Fibroblast of skin of abdomen (primary cell): ENCODE measurements around the gene OVCA2.

Experiments used
- DNase-seq: peaks from one replicate; pipeline ENCODE4 v3.0.0-alpha.2; 2013

The OVCA2 gene

GRCh38 chr17:2065949-2066400, 24.2 kb downstream of the OVCA2 start:
- DNase-seq, result no peak

- no peak for DNase-seq
Measured at GRCh38 chr17:2067048-2067561, 25.3 kb downstream of the OVCA2 start.

DNA sequence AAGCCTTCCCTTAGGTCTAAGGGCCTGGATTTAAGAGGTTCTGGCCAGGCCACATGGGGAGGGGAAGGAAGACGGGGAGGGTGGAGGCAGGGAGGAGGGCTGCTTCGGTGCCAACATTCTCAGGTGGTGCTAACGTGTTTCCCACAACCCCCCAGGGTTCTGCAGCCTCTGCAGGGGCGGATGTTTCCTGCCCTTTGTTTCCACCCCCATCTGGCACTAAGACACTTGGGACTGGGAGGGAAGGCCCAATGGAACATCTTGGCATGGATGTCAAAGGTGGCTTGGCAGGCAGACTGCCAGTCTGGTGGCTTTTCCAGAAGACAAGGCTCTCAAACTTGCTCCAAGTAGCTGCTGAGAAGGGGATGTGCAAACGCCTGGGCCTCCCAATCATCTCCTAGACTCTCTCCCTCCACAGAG, 25.8 kb downstream of the OVCA2 start:
- peak; percentile 83 for DNase-seq

GRCh38 chr17:2068031-2068518, 26.3 kb downstream of the OVCA2 start:
- peak; percentile 94 for DNase-seq

GRCh38 chr17:2068519-2069051, 26.8 kb downstream of the OVCA2 start:
- peak; percentile 72 for DNase-seq

- no peak for DNase-seq
Measured at GRCh38 chr17:2070241-2071023, 28.6 kb downstream of the OVCA2 start.

DNA sequence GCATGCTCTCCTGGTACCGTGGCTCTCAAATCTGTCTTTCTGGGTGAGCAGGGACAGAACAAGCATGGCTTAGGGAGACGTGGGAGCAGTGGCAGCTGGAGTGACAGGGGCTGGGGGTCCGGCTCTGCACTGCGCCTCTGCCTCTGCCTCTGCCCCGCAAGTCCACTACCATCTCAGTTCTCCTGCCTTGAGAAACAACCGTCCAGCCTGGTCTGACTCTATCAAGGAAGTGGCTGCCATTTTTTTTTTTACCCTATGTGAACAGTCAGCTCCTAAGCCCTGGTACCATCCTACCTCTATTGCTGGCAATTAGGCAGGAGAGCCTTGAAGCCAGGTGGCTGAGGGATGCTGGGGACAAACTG, 29.2 kb downstream of the OVCA2 start:
- DNase-seq, result no peak

DNA sequence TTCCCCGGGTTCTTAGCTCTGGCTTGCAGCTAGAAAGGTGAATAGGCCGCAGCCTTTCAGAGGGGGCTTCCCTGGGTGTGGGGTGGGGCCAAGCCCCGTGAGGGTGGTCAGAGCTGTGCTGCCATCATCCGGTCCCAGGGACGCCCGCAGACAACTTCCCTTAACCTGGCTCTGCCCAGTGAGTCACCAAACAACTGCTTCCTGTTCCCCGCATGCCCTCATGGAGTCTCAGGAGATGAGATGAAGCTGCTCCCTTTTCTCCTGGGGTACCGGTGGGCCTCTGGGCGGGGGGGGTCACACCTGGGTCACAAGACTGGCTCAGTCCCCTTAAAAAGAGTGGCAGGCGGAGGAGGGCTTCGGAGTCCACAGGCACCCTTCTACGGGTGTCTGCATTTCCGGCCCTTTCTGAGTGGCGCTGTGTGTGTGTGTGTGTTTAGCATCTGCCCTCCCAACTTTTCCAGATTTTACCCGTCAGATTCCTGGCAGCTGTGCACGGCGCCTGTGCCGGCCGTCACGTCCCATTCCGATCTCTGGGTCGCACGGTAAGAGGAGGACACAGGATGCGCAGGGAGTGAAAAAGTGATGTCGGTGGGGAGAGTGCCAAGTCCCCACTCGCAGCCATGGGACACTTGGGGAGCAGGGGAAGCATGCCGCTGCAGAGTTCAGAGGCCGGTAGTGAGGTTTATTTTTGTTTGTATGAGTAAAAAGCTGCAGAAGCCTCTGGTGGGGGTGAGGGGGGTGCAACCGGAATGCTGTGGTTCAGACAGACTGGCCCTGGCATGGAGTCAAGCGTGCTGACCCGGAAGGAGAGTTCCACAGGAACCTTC, 29.8 kb downstream of the OVCA2 start:
- DNase-seq, result peak; percentile 64

GRCh38 chr17:2074919-2075318, 33.1 kb downstream of the OVCA2 start:
- DNase-seq, result no peak

- peak; percentile 53 for DNase-seq
Measured at GRCh38 chr17:2075336-2076086, 33.7 kb downstream of the OVCA2 start.

GRCh38 chr17:2076087-2076984, 34.5 kb downstream of the OVCA2 start:
- DNase-seq, result peak; percentile 75

DNA sequence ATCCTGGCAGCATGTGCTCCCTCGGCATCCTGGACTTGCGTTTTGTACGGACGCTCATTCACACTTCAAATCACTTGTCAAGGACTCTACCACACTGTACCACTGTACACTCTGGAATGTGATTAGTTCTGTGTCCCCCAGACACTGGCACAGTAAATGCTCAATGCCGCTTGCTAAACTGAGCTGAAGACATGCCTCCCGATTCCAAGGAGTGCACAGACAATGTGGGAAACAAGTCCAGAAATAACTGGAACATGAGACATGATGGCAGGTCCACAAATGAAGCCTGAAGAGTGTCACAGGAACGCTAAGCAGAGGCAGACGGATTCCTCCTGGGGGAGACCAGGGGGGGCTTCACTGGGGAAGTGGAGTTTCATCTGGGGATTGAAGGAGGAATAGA, 35.2 kb downstream of the OVCA2 start:
- DNase-seq, result no peak

- DNase-seq, result peak; percentile 60
Measured at GRCh38 chr17:2081564-2081963, 39.7 kb downstream of the OVCA2 start.

DNA sequence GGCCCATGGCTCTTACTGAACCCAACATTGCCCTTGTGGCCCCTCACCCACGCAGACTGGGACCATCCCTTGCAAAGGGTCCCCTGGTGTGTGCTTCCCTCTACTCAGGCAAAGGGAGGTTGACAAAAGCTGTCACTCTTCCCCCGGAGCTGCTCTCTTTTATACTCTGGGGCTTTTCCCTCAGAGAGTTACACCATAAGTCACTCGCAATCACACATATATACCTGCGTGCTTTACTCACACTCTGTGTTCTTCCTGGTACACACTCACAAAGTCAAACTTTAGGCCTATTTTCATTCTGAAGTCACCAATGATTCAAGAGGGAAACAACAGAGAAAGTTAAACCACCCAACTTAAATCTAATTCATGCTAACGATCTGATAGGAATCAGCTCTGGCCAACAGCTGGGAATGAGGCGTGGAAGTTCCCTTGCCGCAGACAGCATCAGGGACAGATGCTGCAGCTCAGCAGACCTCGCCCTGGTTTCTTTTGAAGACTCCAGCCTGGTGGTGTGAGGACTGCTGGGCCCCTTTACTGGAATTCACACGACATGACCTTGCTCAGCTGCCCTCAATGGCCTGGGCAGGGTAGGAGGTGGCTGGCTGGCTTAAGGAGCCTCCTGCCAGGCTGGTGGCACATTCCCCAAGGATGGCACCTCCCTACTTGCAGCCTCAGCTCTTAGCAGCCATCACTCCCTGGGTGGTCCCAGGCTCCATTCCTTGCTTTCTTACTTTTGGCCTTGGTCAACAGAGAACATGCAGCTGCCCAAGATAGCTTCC, 40.4 kb downstream of the OVCA2 start:
- DNase-seq, result peak; percentile 57

GRCh38 chr17:2083613-2084035, 41.8 kb downstream of the OVCA2 start:
- DNase-seq, result no peak

- DNase-seq, result no peak
Measured at GRCh38 chr17:2084036-2084765, 42.4 kb downstream of the OVCA2 start.

DNA sequence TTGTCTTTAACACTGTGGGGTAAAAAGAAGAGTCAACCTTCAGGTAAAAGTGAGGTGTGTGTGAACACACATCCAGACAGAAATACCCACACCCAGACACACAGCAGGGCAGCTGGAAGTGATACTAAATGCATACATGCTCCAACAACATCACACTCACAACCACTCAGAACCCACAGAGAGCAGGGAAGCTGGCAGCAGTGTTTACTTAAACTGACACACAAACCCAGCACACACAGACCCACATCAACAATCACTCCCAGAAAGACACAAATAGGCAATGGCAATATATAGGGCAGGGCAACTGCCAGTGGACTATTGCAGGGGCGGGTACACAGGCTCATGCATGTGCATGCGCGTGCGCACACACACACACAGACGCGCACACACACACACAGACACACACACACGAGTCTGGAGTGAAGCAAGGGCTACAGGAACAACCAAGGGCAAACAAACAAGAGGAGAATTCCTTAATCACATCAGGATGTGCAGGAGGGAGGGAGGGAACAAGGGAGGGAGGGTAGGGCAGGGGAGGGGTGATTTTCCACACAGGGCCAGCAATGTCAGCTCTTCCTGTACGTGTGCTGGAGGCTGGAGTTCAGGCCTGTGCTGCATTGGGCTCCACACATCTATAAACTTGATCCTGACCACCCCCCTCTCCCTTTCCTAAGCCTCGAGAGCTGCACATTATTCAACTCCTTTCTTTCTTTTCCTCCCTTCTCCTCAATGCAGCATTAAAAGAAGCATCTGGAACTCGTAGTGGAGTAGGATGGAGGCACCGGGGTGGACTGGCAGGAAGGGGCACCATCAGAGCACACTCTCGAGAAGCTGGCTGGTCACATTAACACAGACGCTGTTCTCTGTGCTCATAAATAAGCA, 43.2 kb downstream of the OVCA2 start:
- DNase-seq, result peak; percentile 93

- DNase-seq, result peak; percentile 63
Measured at GRCh38 chr17:2085648-2085949, 43.8 kb downstream of the OVCA2 start.

GRCh38 chr17:2086306-2086705, 44.5 kb downstream of the OVCA2 start:
- DNase-seq, result no peak
